HG02798 (cell line): ENCODE data around the gene AP4E1.
"Not testable (repeated sequence)": the region's sequence is repeated elsewhere in the genome, so short reads cannot be mapped to it uniquely, and the experiment has no call there.

Experiments
- ATAC-seq: cut with Tn5 transposase; IDR thresholded peaks from one replicate; pipeline ENCODE4 v1.9.1; 2021; ENCODE audit warnings: mild to moderate bottlenecking; ENCODE audit not compliant: unreplicated experiment, poor library complexity

AP4E1 gene

DNA sequence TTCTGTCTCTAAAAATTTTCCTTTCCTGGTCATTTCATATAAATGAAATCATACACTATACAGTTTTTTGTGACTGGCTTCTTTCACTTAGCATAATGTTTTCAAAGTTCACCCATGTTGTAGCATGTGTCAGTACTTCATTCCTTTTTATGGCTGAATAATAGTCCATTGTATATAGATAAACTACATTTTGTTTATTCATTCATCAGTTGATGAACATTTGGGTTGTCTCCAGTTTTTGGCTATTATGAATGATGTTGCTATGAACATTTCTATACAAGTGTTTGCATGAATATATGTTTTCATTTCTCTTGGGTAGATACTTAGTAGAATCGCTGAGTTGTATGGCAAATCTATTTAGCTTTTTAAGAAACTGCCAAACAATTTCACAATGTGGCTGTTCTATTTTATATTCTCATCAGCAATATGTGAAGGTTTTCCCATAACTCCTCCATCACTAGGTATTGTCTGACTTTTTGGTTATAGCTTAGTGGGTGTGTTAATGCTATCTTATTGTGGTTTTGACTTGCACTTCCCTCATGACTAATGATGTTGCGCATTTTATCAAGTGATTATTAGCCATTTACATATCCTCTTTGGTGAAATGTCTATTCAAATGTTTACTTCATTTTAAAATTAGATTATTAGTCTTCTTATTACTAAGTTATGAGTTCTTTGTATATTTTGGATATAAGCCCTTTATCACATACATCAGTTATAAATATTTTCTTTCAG, 21.7 kb upstream of the AP4E1 start:
- ATAC-seq, result no peak

DNA sequence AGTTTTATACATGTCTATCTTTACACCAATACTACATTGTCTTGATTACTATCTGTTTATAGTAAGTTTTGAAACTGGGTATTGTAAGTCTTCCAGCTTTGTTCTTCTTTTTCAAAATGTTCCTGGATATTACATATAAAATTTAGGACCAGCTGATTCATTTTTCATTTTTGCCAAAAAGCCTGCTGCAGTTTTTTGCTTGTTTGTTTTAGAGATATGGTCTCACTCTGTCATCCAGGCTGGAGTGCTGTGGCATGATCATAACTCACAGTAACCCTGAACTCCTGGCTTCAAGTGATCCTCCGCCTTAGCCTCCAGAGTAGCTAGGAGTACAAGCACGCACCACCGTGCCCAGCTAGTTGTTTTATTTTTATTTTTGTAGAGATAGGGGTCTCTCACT, 20.4 kb upstream of the AP4E1 start:
- ATAC-seq, result no peak

GRCh38 chr15:50889589-50889988, 18.9 kb upstream of the AP4E1 start:
- ATAC-seq, result no peak

DNA sequence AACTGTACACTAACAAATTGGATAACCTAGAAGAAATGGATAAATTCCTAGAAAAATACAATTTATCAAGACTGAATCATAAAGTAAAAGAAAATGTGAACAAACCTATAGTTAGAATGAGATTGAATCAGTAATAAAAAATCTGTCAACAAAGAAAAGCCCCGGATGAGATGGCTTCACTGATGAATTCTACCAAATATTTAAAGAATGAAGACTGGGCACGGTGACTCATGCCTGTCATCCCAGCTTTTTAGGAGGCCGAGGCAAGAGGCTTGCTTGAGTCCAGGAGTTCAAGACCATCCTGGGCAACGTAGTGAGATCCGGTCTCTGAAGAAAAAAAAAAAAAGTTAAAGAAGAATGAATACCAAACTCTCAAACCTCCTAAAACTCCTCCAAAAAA, 17.7 kb upstream of the AP4E1 start:
- no peak for ATAC-seq

- no peak for ATAC-seq
Measured at GRCh38 chr15:50891159-50891558, 17.3 kb upstream of the AP4E1 start.

DNA sequence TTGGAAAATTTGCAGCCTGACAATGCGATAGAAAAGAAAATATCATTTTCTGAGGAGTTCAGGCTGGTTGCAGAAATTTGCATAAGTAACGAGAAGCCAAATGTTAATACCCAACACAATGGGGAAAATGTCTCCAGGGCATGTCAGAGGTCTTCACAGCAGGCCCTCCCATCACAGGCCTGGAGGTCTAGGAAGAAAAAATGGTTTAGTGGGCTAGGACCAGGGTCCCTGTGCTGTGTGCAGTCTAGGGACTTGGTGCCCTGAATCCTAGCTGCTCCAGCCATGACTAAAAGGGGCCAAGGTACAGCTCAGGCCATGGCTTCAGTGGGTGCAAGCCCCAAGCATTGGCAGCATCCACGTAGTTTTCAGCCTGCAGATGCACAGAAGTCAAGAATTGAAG, 14.5 kb upstream of the AP4E1 start:
- no peak for ATAC-seq

- ATAC-seq, result not testable (repeated sequence)
Measured at GRCh38 chr15:50901390-50901789, 7.1 kb upstream of the AP4E1 start.

- no peak for ATAC-seq
Measured at GRCh38 chr15:50904211-50904610, 4.3 kb upstream of the AP4E1 start.

GRCh38 chr15:50905055-50905454, 3.4 kb upstream of the AP4E1 start:
- no peak for ATAC-seq

GRCh38 chr15:50906954-50907600, 1.4 kb upstream of the AP4E1 start:
- ATAC-seq, result peak; percentile 68

DNA sequence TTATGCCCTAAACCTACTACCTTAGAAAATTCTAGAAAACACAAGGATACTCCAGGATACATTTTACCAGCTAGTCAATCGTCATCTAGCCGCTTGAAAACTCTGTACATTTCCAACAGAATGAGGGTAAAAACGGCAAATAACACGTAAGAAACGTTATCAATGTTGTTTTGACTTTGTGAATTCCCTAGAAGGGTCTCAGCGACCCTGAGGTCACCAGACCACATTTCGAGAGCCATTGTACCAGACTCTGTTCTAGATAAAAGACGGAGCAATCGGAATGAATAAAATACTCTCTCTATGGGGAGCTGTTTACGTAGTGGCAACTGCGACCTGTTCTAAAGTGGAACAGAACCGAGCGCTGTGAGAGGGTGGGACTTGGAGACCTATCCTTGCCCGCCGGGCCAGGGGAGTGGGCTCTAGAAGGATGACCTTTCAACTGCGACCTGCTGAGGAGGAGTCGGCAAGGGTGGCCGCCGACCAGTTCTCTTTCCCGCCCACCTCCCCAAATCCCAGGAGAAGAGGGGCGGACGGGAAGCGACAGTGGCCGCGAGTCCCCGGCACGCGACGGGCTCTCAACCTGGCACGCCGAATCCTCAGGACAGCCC, 778 bp upstream of the AP4E1 start:
- peak; percentile 21 for ATAC-seq

DNA sequence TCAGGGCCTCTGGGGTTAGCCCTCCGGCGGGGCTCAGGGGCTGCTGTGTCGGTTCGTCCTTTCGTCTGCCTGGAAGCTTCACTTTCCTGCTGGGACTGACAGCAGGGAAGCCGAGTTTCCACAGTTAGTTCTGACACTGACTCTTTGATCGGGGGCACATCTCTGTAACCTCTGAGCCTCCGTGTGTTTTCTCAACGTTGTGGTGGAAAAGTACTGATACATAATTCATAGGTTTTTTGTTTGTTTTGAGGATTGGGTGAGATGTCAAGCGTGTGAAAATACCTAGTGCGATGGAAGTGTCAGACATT, 481 bp downstream of the AP4E1 start:
- peak; percentile 3 for ATAC-seq

GRCh38 chr15:50910426-50910795, 1.9 kb downstream of the AP4E1 start:
- not testable (repeated sequence) for ATAC-seq

DNA sequence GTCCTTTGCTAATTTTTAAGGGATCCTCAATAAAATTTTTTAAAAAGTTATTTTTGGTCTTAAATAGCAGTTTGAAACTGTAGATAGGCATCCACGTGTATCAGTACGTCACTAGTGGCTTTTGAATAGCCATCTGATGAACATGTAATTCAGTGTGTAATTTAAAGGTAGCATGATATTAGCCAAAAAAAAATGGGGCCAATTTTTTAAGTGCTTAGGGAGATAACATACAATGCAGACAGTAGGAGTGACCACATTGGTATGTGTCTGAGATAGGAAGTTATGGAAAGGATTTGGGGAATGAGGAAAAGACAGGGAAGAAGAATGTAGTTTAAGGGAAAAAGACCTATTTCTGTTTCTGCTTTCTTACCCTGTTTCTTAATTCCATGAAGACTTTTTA, 2.5 kb downstream of the AP4E1 start:
- no peak for ATAC-seq

DNA sequence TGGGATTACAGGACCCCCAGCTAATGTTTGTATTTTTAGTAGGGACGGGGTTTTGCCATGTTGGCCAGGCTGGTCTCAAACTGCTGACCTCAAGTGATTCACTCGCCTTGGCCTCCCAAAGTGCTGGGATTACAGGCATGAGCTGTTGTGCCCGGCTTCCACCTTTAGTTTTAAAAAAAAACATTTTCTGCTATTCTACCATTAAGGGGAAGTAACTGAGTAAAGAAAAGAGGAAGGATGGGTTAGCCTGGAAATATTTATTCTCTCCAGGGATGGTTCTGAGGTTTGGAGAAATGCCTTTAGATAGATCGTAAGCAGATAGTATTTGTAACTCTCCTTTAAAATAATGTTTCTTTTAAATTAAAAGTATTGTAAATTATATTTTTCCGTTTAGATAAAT, 3.1 kb downstream of the AP4E1 start:
- no peak for ATAC-seq

DNA sequence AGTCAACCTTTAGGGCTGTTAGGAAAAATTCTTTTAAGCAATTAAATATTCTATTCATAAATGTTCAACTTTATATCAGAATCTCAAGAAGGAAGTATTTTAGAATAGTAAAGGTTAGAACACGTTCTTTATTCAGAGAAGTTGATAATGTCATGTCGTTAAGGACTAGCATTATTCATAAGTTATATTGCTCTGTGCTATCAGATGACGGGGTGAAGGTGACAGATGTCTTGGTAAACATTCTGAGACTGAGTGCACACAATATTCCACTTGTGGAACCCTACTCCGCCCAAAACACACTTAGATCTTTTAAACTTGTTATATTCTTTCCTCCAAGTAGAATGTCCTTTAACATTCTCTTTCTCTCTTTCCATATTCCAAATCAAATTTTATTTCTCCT, 7.9 kb downstream of the AP4E1 start:
- ATAC-seq, result no peak

- ATAC-seq, result not testable (repeated sequence)
Measured at GRCh38 chr15:50919359-50919758, 10.9 kb downstream of the AP4E1 start.

DNA sequence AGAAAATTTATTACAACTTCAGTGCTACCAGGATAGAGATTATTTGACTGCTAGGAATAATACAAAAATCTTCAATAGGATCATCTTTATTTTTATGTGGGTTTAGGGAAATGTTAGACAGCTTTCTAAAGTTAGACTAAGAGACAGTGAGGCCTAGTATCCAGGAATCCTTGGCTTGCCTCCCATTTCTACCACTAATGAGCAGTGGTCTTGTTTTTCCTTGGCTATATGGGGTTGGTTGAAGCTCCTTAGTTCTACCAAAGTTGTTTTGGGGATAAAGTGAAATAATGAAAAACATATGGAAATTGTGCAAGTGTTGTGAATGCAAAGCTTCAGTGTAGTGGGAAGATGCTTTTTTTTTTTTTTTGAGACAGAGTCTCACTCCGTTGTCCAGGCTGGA, 16.8 kb downstream of the AP4E1 start:
- no peak for ATAC-seq

- ATAC-seq, result no peak
Measured at GRCh38 chr15:50929062-50929461, 20.6 kb downstream of the AP4E1 start.

DNA sequence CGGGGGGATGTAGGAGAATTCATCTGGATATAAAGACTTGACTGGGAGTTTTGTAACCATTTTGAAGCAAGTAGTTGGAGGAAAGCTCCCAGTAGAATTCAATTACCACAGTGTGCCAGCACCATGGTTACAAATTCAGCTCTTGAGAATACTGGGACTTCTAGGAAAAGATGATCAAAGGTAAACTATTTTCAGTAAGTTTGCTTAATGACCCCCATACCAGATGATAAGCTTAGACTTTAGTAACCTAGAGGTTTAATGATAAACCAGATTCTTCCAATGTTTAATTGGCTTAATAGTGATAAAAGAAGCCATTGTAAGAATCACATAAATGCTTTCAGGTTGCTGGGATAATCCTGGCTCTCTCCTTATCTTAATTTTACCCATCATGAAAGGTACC, 22.3 kb downstream of the AP4E1 start:
- no peak for ATAC-seq

- no peak for ATAC-seq
Measured at GRCh38 chr15:50933341-50933740, 24.9 kb downstream of the AP4E1 start.

DNA sequence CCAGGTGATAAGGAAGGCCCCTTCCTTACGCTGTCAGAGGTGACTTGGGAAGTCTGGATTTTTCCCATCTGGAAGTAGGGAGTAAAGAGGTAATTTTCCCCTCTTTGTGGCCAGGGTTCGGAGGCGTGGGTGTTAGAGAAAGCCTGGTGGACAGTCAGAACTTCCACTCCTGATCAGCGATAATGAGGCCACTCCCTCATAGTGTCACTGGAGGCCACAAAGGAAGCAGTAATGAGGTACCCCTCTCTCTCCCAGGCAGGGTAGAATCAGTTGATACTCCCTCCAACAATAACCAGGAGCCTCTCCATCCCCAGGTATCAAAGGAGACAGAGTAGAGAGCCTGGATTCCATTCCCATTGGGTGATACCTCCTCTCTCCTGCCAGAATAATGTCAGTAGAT, 30.0 kb downstream of the AP4E1 start:
- ATAC-seq, result no peak
